IPS DF 4.7 (cell line): ENCODE results near the gene DTX3L.

Experiments
- DNase-seq: peaks from one replicate; pipeline ENCODE4 v3.0.0-alpha.2; 2013; ENCODE audit warnings: low spot score; ENCODE audit errors: extremely low read depth

DTX3L gene

DNA sequence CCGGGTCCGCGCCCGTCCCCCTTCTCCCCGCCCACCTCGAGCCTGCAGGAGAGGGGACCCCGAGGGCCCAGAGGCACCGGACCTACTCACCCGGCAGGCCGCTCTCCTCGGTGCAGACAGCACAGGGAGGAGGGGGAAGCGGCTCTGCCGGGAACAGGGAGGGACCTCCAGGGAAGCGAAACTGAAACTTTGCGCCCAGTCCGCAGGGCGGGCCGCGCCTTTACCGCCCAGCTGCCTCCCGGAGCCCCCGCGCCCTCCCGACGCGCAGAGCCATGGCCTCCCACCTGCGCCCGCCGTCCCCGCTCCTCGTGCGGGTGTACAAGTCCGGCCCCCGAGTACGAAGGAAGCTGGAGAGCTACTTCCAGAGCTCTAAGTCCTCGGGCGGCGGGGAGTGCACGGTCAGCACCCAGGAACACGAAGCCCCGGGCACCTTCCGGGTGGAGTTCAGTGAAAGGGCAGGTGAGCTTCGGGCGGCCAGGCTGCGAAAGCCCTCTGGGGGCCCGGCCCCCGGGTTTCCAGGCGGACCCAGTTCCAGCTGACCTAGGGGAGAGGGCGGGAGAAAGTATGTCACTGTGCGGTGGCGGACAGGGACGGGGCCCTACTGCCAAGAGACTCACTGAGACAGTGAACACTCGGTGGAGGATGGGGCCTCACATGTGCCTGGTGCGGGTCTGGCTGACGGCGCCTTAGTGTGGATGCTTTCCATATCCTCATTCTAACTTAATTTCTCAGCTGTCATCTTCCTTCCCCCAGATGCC lies at the start of gene DTX3L, which contains the start of gene PARP9:
TSS of gene DTX3L (plus strand) at position 184 of the 758 bp plus-strand sequence. CDS start at position 273, 89 bp downstream.
TSS of gene PARP9 (minus strand) at position 146 of the 758 bp plus-strand sequence. CDS start 4,680 bp downstream, outside the sequence.
- DNase-seq, result no peak

DNA sequence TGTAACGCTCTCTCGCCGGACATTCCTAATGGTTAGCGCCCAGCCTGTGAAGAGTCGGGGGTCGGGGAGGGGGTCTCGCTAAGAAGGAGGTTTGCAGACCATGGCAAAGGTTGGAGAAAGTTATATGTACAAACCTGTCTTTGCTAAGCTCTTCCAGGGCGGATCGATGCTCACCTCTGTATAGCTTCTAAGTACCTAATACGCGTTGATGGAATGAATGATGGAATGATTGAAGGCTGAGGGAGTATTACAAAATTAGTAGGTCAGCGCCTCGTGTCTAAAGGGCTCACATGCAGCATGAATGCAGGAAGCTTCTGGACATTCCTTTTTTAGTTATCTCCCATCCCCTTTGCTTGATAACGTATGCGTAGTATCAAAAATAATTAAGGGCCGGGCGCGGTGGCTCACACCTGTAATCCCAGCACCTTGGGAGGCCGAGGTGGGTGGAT lies 49.1 kb upstream of the DTX3L start:
- DNase-seq, result no peak

DNA sequence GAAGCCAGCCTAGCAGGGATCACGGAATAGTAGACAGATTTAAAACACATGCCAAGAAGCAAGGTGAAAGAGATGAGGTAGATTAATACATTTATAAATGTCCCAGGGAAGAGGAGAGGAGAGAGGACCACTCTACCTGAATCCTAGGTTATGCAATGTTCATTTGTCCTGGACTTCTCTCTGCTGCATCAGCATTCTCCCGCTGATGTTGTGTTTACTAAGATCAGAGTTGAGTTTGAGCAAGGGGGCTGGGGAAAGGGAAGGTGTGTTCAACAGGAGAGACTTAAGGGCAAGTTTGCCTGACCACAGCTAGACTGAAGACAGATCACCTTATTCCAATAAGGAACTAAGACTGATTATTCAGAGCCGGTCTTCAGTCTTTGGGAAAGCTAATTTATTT lies 48.3 kb upstream of the DTX3L start:
- no peak for DNase-seq

DNA sequence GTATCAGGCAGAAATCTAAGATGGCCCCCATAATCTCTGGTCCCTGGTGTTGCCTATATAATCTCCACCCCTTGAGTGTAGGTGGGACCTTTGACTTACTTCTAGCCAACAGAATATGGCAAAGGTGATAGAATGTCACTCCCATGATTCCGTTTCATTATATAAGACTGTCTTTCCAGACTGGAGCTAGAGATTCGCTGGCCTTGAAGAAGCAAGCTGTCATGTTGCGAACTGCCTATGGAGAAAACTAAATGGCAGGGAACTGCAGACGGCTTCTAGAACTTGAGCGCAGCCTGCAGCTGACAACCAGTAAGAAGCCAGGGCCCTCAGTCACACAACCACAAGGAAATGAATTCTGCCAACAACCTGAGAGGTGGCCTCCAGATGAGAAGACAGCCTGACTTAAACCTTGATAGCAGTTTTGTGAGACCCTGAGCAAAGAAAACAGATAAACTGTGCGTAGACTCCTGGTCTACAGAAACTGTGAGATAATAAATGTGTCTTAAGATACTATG lies 47.2 kb upstream of the DTX3L start:
- no peak for DNase-seq

DNA sequence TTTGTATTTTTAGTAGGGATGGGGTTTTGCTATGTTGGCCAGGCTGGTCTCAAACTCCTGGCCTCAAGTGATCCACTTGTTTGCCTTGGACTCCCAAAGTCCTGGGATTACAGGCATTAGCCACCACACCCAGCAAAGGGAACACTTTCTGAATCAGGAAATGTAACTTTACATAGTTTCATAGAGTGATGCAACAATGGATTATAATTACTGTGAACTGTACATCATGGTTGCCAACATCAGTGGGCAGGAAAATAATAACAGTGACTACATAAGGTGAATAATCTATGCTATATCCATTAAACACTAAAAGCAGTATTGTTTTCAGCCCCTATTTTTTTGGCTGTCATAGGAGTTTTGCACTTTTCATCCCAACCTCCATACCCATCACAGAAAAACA lies 44.4 kb upstream of the DTX3L start:
- no peak for DNase-seq

DNA sequence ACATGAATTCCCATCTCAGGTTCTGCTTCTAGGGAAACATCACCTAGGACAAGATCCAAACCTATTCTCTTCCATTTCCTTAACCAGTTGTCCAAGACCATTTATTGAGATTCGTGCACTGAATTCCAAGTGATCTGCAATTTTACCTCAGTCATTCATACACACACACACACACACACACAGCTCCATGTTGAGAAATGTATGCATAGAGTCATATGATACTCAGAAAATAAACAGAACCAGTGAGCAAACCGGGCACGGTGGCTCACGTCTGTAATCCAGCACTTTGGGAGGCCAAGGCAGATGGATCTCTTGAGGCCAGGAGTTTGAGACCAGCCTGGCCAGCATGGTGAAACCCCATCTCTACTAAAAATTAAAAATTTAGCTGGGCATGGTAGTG lies 43.3 kb upstream of the DTX3L start:
- no peak for DNase-seq

DNA sequence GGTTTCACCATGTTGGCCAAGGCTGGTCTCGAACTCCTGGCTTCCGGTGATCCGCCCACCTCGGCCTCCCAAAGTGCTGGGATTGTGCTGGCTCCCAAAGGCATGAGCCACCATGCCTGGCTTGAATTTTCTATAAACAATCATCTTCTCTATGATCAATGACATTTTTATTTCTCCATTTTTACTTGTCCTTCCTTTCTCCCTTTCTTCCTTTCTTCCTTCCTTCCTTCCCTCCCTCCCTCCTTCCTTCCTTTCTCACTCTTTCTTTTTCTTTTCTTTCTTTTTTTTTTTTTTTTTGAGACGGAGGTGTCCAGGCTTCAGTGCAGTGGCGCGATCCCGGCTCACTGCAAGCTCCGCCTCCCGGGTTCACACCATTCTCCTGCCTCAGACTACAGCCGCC lies 40.8 kb upstream of the DTX3L start:
- DNase-seq, result no peak

DNA sequence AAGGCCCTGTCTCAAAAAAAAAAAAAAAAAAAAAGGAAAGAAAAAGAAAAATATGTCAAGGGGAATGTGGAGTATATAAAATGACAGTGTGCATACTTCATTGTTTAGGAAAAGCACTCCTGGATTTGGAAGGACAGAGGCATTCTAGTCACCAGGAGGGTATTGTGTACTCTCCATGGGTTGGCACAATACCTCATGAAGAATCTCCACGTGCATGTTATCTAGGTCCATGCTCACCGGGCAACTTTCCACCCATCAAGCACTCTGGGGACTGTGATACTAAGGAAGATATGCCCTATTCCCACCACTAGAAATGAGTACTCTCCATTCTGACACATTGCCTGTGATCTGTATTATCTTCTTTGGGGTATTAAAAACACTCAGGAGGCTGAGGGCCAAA lies 34.0 kb upstream of the DTX3L start:
- DNase-seq, result no peak

DNA sequence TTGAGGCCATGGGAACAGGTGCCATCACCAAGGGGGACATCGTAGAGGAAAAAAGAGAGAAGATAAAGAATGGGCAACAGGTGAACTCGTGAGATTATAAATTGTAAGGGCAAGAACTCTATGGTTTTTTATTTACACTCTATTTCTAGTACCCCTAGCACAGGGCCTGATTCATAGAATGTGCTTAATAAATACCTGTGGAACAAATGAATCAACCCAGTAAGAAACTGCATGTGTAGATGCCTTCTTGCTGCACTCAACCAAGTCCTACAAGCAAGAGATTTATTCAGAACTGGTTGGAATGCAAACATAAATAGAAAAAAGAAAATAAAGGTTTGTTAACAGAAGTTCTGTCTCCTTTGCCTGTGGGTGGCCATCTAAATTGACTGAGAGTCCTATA lies 30.7 kb upstream of the DTX3L start:
- DNase-seq, result no peak

DNA sequence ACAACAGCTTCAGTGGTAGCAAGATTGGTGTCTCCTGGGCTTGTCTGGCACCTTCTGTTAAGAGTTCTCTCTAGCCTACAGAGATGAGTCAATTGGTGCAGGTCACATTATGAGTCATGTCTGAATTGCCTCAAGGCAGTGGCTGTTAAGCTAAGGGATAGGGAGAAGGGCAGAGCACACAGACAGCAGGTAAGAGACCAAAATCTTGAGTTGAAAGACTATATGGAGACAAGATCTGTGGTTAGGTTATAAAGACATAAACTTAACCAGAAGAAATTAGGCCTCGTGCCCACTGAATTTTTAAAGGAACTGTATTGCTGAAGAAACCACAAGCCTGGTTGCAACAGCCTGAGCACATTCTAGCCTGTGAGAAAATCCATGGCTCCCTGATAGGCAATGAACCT lies 30.2 kb upstream of the DTX3L start:
- DNase-seq, result no peak

DNA sequence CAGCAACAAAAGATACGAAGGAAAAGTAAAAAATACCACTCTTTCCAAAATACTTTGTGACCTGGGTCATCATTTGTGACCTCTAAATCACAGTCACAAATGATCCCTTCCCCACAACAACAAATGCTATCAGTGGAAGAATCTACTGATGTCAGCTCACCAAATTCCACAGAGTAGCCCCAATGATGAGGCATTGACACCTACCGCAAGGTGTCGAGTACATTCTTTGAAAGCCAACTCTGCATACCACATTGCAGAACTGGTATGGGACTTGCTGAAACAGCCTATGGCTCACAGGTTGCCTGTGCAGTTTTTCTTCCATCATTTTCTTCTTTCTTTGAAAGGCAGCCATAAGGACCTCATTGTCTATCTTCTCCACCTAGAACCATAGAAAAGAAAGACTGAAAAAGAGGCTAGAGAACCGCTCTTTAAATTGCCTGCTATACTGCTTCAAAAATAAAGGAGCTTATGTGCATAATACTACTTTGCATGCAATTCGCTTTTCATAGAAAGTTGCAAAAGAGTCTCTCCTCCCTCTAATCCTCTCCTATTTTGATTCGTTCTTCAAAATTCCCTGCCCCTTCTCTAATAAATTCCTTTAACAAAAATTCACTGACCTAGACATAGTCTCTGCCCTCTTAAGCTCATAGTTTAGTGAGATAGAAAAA lies 28.0 kb upstream of the DTX3L start:
- no peak for DNase-seq

DNA sequence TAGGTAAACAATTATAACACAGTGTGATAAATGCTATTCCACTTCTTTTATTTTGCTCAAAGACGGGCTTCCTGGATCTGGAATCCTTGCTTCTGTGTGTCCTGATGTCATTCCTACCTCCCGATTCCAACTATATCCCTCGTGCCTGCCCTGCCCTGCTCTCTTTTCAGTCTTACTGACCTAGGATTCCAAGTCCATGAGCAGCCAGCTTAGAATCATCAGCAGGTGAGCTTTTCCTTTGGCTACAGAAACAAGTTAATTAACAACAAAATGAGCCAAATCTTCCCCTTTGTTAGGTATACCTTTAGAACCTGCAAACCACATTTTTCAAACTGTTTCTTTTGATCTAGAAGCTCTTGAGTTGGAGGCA lies 27.5 kb upstream of the DTX3L start:
- no peak for DNase-seq

DNA sequence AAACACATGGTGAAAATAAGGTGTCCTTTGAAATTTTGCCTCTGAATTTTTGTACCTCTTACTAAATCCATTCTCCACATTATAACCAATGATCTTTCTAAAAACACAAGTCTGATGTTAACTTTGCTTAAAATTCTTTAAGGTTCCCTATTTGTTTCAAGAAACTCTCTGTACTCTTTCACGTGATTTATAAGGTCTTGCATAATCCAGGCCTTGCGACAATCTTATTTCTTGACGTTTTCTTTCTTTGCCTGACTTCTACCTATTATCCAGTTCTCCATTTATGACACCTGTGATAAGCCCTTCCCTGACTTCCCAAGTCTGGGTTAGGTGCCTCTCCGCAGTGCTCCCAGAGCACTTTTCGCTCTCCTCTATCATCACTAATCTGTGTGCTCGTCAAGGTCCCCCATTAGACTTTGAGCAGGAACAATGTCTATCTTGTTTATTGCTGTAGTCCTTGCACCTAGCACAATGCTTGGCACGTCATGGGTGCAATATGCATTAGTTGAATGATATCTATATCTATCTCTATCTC lies 25.1 kb upstream of the DTX3L start:
- no peak for DNase-seq

DNA sequence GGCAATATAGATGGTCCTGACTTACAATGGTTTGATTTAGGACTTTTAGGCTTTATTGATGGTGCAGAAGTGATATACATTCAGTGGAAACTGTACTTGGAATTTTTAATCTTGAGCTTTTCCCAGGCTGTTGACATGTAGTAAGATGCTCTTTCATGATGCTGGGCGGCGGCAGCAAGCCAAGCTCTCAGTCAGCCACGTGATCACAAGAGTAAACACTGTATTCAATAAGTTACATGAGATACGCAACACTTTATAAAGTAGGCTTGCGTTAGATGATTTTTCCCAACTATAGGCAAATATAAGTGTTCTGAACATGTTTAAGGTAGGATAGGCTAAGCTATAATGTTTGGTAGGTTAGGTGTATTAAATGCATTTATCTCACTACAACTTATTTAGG lies 18.0 kb upstream of the DTX3L start:
- DNase-seq, result no peak

DNA sequence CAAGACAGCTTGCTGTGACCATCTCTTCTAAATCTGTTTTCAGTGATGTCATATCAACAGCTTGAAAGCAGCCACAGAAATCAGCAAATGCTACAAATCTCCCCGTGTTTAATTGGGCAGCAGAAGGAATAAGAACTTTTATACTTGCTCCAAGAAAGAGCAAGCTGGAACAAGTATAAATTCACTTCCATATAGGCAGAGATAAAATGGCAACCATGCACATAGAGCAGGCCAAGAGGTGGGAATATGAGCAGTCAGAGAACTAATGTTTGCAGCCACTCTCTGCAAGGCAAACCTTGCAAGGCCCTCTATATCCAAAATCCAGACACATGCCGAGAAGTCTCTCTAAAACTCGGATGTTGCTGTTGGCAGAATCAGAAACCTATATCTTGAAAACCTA lies 16.1 kb upstream of the DTX3L start:
- DNase-seq, result no peak

DNA sequence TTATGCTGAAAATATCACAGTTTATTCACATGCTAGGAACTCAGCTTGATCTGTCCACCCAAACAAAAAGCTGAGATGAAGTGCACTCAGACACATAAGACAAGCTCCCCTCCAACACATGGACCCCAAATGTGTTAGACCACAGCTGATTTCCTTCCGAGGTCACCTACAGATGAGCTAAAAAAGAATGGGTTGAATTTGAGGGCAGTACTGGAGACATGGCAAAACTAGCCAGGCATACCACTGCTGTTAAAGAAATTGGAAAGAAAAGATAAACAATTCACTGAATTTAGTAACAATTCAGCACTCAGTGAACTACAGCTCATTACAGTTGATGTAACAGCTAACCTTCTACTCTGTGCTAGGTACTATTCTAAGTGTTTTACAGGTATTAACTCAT lies 15.5 kb upstream of the DTX3L start:
- no peak for DNase-seq

DNA sequence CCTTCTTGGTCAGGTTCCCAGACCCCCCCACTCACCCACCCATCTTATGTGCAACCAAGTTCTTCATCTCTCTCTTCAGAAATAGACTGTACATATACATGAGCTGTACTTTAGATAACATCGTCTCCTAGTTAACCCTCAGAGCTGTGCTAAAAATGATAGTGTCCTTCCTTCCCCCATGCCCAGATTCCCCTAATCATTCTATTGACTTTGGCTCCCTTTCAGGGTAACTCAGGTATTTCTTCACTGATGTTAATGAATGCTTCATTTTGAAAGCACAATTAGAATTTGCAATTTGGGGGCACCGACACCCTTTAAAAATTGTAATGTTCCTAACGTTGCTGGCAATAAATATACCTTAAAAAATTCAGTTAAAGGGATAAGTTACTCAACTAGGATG lies 11.0 kb upstream of the DTX3L start:
- DNase-seq, result no peak

DNA sequence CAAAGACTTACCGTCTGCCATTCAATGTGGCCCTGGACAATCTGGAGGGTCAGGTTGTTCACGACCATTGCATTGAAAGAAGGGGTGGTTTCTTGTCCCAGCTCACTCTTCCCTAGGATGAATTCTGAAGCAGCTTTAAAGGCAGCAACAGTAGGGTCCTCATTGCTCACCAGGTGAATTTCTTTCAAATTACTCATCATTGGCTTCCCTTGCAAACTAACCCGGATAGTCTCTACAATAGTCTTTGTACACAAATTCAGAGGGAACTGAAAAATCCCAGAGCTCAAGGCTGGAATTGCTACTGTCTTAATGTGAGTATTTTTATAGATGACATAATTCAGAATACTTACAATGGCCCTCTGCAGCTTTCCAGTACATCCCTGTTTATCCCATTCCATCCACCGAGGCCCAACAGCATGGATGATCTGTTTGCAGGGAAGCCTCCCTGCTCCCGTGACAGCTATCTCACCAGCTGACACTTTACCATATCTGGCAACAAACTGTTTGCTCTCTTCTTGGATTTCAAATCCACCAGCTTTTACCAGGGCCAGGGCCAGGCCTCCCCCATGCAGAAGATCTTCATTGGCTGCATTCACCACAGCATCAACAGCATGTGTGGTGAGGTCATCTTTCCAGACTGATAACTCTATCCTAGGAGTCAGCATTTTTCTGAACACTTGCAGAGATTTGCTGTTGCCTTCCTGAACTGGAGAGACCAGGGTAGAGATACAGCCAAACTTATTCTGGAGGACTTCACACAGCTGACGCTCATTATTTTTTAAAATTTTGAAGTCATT lies 8.7 kb upstream of the DTX3L start:
- DNase-seq, result no peak

DNA sequence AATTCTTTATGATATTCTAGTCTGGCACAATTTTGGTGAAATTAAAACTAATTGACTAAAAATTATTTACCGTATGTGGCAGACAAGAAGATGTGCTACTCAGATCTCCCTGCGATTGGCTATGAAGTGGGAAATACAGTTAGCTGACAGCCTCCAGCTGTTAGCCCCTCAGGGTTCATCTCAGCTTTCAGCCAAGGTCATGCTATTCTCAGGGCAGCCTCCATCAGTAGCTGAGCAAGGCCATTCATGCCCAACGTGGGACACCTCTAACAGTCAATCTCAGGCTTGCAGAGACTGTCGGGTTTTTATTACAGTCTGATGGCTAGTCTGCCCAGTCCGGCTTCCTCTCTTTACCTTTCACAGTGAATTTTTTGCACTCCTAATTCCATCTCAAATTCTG lies 6.8 kb upstream of the DTX3L start:
- DNase-seq, result no peak

DNA sequence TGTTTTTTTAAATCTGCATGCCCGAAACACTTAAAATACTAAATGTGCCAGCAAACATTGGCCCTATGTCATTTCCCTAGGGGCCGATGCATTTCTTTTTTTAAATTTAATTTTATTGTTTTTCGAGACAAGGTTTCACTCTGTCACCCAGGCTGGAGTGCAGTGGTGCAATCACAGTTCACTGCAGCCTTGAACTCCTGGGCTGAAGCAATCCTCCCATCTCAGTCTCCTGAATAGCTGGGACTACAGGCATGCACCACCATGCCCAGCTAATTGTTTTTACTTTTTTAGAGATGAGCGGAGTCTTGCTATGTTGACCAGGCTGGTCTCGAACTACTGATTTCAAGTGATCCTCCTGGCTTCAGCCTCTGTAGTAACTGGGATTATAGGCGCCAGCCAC lies 5.5 kb upstream of the DTX3L start:
- no peak for DNase-seq

DNA sequence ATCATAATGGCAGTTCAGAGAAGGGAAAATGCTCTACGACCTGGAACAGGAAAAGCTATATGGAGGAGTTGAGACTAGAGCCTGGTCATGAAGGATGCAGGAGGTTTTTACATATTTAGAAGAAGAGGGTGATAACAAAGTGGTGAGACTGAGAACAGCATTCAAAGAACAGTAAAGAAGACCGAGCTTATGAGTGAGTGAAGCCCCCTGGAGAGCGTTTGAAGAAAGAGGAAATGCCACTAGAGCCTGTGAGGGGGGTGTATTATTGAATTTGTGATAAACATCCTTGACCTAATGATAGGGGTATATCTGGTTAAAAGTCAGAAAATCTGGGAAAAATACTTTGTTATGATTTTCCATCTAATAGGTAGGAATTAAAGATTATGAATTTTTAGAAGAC lies 4.2 kb upstream of the DTX3L start:
- DNase-seq, result no peak

DNA sequence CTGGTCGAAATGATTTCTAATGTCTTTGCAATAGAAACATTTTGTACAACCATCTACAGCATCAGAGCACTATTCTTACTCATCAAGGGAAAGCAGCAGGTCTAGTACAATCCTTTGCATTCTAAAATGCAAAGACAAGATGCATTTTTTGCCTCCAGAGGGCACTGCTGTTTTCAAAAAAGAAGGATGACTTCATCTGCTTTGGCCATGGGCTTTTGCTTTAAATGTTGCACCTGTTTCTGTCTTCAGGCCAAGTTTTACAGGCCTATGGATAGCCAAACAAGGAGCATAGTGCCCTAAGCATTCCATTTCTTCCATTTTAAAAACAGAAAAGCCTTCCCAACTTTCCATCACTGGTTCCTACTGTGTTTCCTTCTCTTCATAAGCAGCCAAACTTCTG lies 3.5 kb upstream of the DTX3L start:
- DNase-seq, result no peak
